WERI-Rb-1 (cell line): ENCODE measurements around the gene DEPDC5.

Experiments
- DNase-seq: peaks from one replicate; pipeline ENCODE4 v3.0.0-alpha.2; 2020
- H3K27ac ChIP-seq: fragments of 250-450 bp; sonication (Bioruptor Pico); 2 replicates; pipeline ENCODE4 v1.5.1; 2020; ENCODE audit warnings: mild to moderate bottlenecking, moderate library complexity
- H3K27me3 ChIP-seq: fragments of 250-450 bp; sonication (Bioruptor Pico); 2 replicates; pipeline ENCODE4 v1.5.1; 2021; ENCODE audit warnings: mild to moderate bottlenecking, low read depth, moderate library complexity; ENCODE audit not compliant: insufficient read depth, severe bottlenecking
- H3K36me3 ChIP-seq: fragments of 250-450 bp; sonication (Bioruptor Pico); 2 replicates; pipeline ENCODE4 v1.5.1; 2020; ENCODE audit warnings: mild to moderate bottlenecking, moderate library complexity
- H3K4me3 ChIP-seq: 2 replicates; pipeline ENCODE4 v1.5.1; 2011; ENCODE audit warnings: low read depth, mild to moderate bottlenecking, control low read depth, low read length
- H3K9me3 ChIP-seq: fragments of 250-450 bp; sonication (Bioruptor Pico); 2 replicates; pipeline ENCODE4 v1.5.1; 2021; ENCODE audit warnings: mild to moderate bottlenecking, moderate library complexity; ENCODE audit not compliant: severe bottlenecking
- TF ChIP-seq, protein P1 (sequence below): IDR thresholded peaks from 2 replicates; pipeline ENCODE4 v1.5.1; 2011; ENCODE audit warnings: low read depth, mild to moderate bottlenecking, control low read depth, inconsistent platforms, low read length

The DEPDC5 gene

DNA sequence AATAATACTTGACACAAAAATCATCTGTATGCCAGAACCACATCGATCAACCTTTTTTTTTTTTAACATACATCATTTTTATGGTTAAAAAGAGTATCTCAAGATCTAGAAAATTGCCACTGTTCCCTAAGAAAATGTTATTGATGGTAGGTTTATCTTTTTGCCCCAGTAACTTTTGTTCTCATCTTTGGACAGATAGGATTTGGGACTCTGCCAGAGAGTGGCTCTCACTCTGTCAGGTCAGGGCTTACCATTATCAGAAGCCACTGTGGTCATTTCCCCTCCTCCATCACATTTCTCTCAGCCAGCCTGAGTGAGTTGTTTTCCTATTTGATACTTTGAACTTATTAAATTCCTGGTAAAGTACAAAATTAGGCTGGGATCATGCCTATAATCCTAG is 142.7 kb downstream of the DEPDC5 start:
- Histone ChIP-seq H3K27me3 (no peaks in the 10 kb centered on the region), H3K4me3 (no peak overlapping the region), H3K27ac (no peak overlapping the region), H3K36me3 (peaks cover 7% of the 10 kb centered on the region; the same call in 1 of the 2 replicates), H3K9me3 (no peaks in the 10 kb centered on the region)
- DNase-seq = no peak
- TF ChIP-seq, protein P1, sequence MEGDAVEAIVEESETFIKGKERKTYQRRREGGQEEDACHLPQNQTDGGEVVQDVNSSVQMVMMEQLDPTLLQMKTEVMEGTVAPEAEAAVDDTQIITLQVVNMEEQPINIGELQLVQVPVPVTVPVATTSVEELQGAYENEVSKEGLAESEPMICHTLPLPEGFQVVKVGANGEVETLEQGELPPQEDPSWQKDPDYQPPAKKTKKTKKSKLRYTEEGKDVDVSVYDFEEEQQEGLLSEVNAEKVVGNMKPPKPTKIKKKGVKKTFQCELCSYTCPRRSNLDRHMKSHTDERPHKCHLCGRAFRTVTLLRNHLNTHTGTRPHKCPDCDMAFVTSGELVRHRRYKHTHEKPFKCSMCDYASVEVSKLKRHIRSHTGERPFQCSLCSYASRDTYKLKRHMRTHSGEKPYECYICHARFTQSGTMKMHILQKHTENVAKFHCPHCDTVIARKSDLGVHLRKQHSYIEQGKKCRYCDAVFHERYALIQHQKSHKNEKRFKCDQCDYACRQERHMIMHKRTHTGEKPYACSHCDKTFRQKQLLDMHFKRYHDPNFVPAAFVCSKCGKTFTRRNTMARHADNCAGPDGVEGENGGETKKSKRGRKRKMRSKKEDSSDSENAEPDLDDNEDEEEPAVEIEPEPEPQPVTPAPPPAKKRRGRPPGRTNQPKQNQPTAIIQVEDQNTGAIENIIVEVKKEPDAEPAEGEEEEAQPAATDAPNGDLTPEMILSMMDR = no peak

DNA sequence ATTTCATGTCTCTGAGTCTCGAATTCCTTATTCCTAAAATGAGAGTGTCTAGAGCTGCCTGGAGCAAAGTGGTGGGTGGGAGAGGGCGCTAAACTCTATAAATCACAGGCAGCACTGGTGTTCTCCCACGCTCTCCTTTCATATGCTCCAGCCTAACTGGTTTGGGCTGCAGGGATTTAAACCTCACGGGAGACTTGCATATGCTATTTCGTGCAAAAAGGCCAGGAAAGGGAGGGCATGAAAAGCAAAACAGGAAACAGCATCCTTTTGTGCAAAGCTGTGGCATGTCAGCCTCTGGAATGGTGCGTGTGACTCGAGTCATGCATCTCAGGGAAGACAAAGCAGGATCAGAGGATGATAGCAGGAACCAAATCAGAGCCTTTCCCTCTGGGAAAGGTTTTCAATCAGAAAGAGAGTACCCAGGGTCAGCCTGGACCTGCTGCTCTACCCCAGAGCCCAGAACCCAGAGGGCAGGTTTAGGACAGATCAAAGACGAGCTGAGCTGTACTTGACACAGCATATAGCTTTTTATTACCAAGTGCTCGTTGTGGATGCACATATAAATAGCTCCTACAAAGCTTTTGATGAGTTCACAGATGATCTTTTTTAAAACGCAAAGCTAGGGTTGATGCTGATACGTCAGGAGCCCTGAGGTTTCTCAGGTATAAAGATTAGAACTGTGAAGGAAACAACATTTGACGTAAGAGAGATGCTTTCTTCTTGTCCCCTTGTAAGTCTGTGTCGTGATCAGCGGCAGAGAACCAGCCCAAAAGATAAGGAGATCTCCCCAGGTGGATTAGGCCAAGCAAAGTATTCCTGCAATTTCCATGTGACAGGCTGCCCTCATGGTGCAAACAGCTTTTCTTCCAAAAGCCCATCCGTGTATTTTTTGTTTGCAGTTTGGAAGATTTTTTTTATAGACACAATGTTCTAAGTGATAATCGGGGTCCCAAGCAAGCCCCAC is 144.3 kb downstream of the DEPDC5 start:
- H3K27ac ChIP-seq = no peak overlapping the region
- H3K9me3 ChIP-seq = no peaks in the 10 kb centered on the region
- TF ChIP-seq, protein P1 = no peak
- H3K36me3 ChIP-seq = peaks cover 11% of the 10 kb centered on the region; the same call in 1 of the 2 replicates
- H3K4me3 ChIP-seq = no peak overlapping the region
- no peaks in the 10 kb centered on the region for H3K27me3 ChIP-seq
- no peak for DNase-seq

DNA sequence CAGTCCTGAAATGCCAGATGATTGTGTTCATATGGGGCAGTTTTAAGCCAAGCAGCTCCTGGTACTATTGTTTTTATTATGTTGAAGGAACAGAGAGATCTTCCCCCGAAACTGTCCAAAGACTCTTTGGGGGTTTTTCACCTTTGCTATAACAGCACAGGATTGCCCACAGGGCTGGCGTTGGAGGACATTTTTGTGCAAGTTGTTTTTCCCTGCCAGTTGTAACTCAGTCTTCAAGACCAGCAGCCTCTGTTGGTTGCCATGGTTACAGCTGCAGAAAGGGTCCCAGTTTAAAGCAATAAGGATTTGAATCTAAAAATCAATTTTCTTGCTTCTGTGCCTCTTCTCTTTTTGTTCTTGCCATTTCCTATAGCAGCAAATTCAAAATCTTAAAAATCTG is 145.1 kb downstream of the DEPDC5 start:
- DNase-seq = no peak
- Histone ChIP-seq H3K27me3 (no peaks in the 10 kb centered on the region), H3K4me3 (no peak overlapping the region), H3K9me3 (no peaks in the 10 kb centered on the region), H3K36me3 (peaks cover 11% of the 10 kb centered on the region; the same call in 1 of the 2 replicates), H3K27ac (no peak overlapping the region)
- TF ChIP-seq, protein P1 = no peak

DNA sequence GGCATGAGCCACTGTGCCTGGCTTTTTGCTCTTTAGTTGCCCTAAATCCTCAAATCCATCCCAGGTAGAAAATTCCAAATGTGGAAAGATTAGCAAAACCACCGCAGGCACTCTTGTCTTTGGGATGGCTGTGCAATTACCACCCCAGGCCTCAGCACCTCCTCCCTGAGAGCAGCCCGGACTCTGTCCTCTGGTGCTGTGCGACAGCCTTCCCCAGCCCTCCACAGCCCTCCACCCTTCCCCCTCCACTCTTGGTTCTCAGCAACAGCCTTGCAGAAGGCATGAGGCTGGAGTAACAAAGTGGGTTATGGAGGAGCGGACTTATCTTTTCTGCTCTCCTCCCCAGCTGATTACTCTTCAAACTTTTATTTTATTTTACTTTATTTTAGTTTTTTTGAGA is 145.8 kb downstream of the DEPDC5 start:
- Histone ChIP-seq H3K9me3 (no peaks in the 10 kb centered on the region), H3K27ac (no peak overlapping the region), H3K36me3 (peaks cover 14% of the 10 kb centered on the region), H3K27me3 (no peaks in the 10 kb centered on the region), H3K4me3 (no peak overlapping the region)
- DNase-seq = no peak
- TF ChIP-seq, protein P1 = no peak

DNA sequence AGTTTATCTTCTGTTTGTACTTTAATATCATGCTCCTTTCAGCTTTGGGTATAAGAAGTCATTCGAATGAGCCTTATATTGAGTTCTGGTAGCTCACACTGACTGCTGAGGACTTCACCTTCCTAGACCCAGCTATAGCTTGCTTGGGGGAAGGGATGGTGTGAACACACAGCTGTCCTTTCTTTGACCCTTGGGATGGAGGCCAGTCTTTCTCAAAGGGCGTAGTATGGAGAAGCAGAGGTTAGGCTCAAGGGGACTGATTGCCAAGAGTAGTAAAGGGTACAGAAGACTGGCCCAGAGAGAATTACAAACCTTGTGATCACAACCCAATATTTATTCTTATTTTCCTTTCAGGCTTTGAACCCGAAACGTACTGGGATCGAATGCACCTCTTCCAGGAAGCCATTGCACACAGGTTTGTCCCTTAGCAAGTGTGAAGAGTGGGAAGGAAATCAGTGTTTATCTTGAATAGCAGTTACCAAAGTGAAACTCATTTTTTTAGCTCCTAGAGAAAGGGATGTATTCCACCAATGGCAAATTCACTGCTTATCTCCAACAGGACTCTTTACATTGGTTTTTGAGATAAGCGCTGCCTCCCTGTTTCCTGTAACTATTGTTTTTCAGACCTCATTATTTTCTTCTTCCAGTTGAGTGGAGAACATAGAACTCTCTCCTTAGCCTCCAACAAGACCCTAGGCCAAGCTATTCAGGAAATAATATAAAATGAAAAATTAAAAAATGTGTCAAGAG is 147.7 kb downstream of the DEPDC5 start:
- Histone ChIP-seq H3K9me3 (no peaks in the 10 kb centered on the region), H3K4me3 (no peak overlapping the region), H3K27me3 (no peaks in the 10 kb centered on the region), H3K36me3 (peaks cover 25% of the 10 kb centered on the region), H3K27ac (no peak overlapping the region)
- no peak for DNase-seq
- TF ChIP-seq, protein P1 = no peak
